Activated T-cell treated with anti-CD3 and anti-CD28 coated beads, Interleukin-2, amount 50 U/mL, for 1 hour (primary cell): ENCODE results near the gene ANAPC15.

Experiments
- DNase-seq: peaks from one replicate; pipeline ENCODE4 v3.0.0-alpha.2; 2020

The ANAPC15 gene

GRCh38 chr11:72084076-72084475 lies 28.4 kb downstream of the ANAPC15 start:
- no peak for DNase-seq

GRCh38 chr11:72083414-72083813 lies 29.1 kb downstream of the ANAPC15 start:
- DNase-seq: no peak

- no peak for DNase-seq
Observed at GRCh38 chr11:72081821-72082453, 30.6 kb downstream of the ANAPC15 start.

GRCh38 chr11:72081184-72081644 lies 31.3 kb downstream of the ANAPC15 start:
- DNase-seq: no peak

GRCh38 chr11:72080326-72081183 lies 31.9 kb downstream of the ANAPC15 start, which contains the start of the genes LRRC51 and NUMA1:
Gene LRRC51, plus strand, starts transcription at chr11:72080850. Its CDS starts 8,234 bp downstream, at chr11:72089084.
Gene NUMA1, minus strand, starts transcription at chr11:72080542. Its CDS starts 44,599 bp downstream, at chr11:72035943.
- DNase-seq: peak; percentile 97

- no peak for DNase-seq
Observed at GRCh38 chr11:72079819-72080325, 32.6 kb downstream of the ANAPC15 start.

- DNase-seq: no peak
Observed at GRCh38 chr11:72078477-72078876, 34.0 kb downstream of the ANAPC15 start.

- DNase-seq: no peak
Observed at GRCh38 chr11:72075756-72076155, 36.7 kb downstream of the ANAPC15 start.

- no peak for DNase-seq
Observed at GRCh38 chr11:72075109-72075508, 37.4 kb downstream of the ANAPC15 start.

GRCh38 chr11:72072348-72072747 lies 40.1 kb downstream of the ANAPC15 start:
- no peak for DNase-seq

GRCh38 chr11:72070491-72070890 lies 42.0 kb downstream of the ANAPC15 start:
- DNase-seq: no peak

- DNase-seq: no peak
Observed at GRCh38 chr11:72069787-72070251, 42.7 kb downstream of the ANAPC15 start.

- no peak for DNase-seq
Observed at GRCh38 chr11:72069200-72069599, 43.3 kb downstream of the ANAPC15 start.

- DNase-seq: no peak
Observed at GRCh38 chr11:72067676-72068075, 44.8 kb downstream of the ANAPC15 start.

- DNase-seq: no peak
Observed at GRCh38 chr11:72067266-72067665, 45.2 kb downstream of the ANAPC15 start.

- no peak for DNase-seq
Observed at GRCh38 chr11:72066855-72067254, 45.6 kb downstream of the ANAPC15 start.

GRCh38 chr11:72061739-72062396 lies 50.6 kb downstream of the ANAPC15 start:
- DNase-seq: no peak
